DOHH2 (cell line): Measurements from ENCODE around the gene SYNE1.

Experiments used
- H3F3A ChIP-seq: fragments of 200-600 bp; sonication (generic), shearing (Covaris generic); 2 replicates; pipeline ENCODE4 v1.6.0; 2016; ENCODE audit warnings: antibody characterized with exemption, mild to moderate bottlenecking; ENCODE audit not compliant: control insufficient read depth, insufficient read depth
- H3K27ac ChIP-seq: fragments of 200-600 bp; sonication (generic); 2 replicates; pipeline ENCODE4 v1.5.1; 2014; ENCODE audit warnings: low read depth, mild to moderate bottlenecking, low read length, moderate library complexity
- H3K27me3 ChIP-seq: fragments of 200-600 bp; sonication (generic); 2 replicates; pipeline ENCODE4 v1.6.1; 2014; ENCODE audit warnings: mild to moderate bottlenecking, low read length, mixed read lengths; ENCODE audit not compliant: control insufficient read depth
- H3K36me3 ChIP-seq: fragments of 200-600 bp; sonication (generic); 2 replicates; pipeline ENCODE4 v1.6.1; 2014; ENCODE audit warnings: mild to moderate bottlenecking, low read length, moderate library complexity, mixed read lengths; ENCODE audit not compliant: control insufficient read depth
- H3K4me1 ChIP-seq: fragments of 200-600 bp; sonication (generic); 2 replicates; pipeline ENCODE4 v1.6.1; 2014; ENCODE audit warnings: mild to moderate bottlenecking, low read length, mixed read lengths; ENCODE audit not compliant: control insufficient read depth
- H3K4me2 ChIP-seq: fragments of 200-600 bp; sonication (generic); 2 replicates; pipeline ENCODE4 v1.6.0; 2014; ENCODE audit warnings: mild to moderate bottlenecking, low read length, moderate library complexity
- H3K4me3 ChIP-seq: fragments of 200-600 bp; sonication (generic); 2 replicates; pipeline ENCODE4 v1.5.1; 2014; ENCODE audit warnings: mild to moderate bottlenecking, low read length, mixed read lengths
- H3K79me2 ChIP-seq: fragments of 200-600 bp; sonication (generic); 2 replicates; pipeline ENCODE4 v1.6.1; 2014; ENCODE audit warnings: mild to moderate bottlenecking, low read length, mixed read lengths; ENCODE audit not compliant: control insufficient read depth
- H3K9me2 ChIP-seq: fragments of 200-600 bp; sonication (generic); replicated peaks from 2 replicates; pipeline ENCODE4 v1.6.1; 2014; ENCODE audit warnings: mild to moderate bottlenecking, low read length, mixed read lengths; ENCODE audit not compliant: control insufficient read depth
- H3K9me3 ChIP-seq: fragments of 200-600 bp; sonication (generic); 2 replicates; pipeline ENCODE4 v1.6.1; 2014; ENCODE audit warnings: antibody characterized with exemption, low read length, mixed read lengths; ENCODE audit not compliant: control insufficient read depth, insufficient read depth
- H4K20me1 ChIP-seq: fragments of 200-600 bp; sonication (generic); 2 replicates; pipeline ENCODE4 v1.6.0; 2014; ENCODE audit warnings: low read depth, mild to moderate bottlenecking, antibody characterized with exemption, low read length, moderate library complexity; ENCODE audit not compliant: control insufficient read depth, insufficient read depth
- CTCF ChIP-seq: fragments of 200-600 bp; sonication (generic); IDR thresholded peaks from one replicate; pipeline ENCODE4 v1.5.1; 2014; ENCODE audit warnings: antibody characterized with exemption, mild to moderate bottlenecking, low read depth, low read length; ENCODE audit not compliant: poor library complexity, severe bottlenecking
- EZH2phosphoT487 ChIP-seq: fragments of 200-600 bp; sonication (generic); IDR thresholded peaks from 2 replicates; pipeline ENCODE4 v1.6.1; 2017; ENCODE audit warnings: borderline replicate concordance, mild to moderate bottlenecking, antibody characterized with exemption, low read length, moderate library complexity, mixed read lengths

Gene SYNE1

GRCh38 chr6:152089992-152090391 lies 547.2 kb downstream of the SYNE1 start:
- Histone ChIP-seq H3K9me3 (no peaks in the 10 kb centered on the region), H3K27ac (no peak overlapping the region), H4K20me1 (no peaks in the 10 kb centered on the region), H3K4me1 (no peaks in the 10 kb centered on the region), H3K9me2 (no peaks in the 10 kb centered on the region), H3F3A (no peaks in the 10 kb centered on the region), H3K27me3 (0 out of 2 replicates have a peak, but pooled peaks cover 3% of the 10 kb centered on the region), H3K4me3 (no peak overlapping the region), H3K79me2 (no peaks in the 10 kb centered on the region), H3K36me3 (no peaks in the 10 kb centered on the region), H3K4me2 (no peak overlapping the region)
- TF ChIP-seq CTCF (no peak), EZH2phosphoT487 (no peak)

- H3K4me3 ChIP-seq, result no peak overlapping the region
- H3K36me3 ChIP-seq, result no peaks in the 10 kb centered on the region
- H4K20me1 ChIP-seq, result no peaks in the 10 kb centered on the region
- no peaks in the 10 kb centered on the region for H3F3A ChIP-seq
- no peaks in the 10 kb centered on the region for H3K4me1 ChIP-seq
- no peak overlapping the region for H3K4me2 ChIP-seq
- no peak for TF ChIP-seq EZH2phosphoT487
- TF ChIP-seq CTCF, result no peak
- 0 out of 2 replicates have a peak, but pooled peaks cover 3% of the 10 kb centered on the region for H3K27me3 ChIP-seq
- no peaks in the 10 kb centered on the region for H3K9me2 ChIP-seq
- H3K9me3 ChIP-seq, result no peaks in the 10 kb centered on the region
- H3K27ac ChIP-seq, result no peak overlapping the region
- H3K79me2 ChIP-seq, result no peaks in the 10 kb centered on the region
Measured at GRCh38 chr6:152087701-152088100, 549.5 kb downstream of the SYNE1 start.

- no peaks in the 10 kb centered on the region for H3K9me2 ChIP-seq
- H3K27me3 ChIP-seq, result 0 out of 2 replicates have a peak, but pooled peaks cover 3% of the 10 kb centered on the region
- TF ChIP-seq EZH2phosphoT487 (no peak), CTCF (no peak)
- no peak overlapping the region for H3K4me3 ChIP-seq
- no peaks in the 10 kb centered on the region for H3F3A ChIP-seq
- H3K4me2 ChIP-seq, result no peak overlapping the region
- no peaks in the 10 kb centered on the region for H3K79me2 ChIP-seq
- H3K27ac ChIP-seq, result no peak overlapping the region
- no peaks in the 10 kb centered on the region for H3K4me1 ChIP-seq
- no peaks in the 10 kb centered on the region for H4K20me1 ChIP-seq
- H3K9me3 ChIP-seq, result no peaks in the 10 kb centered on the region
- H3K36me3 ChIP-seq, result no peaks in the 10 kb centered on the region
Measured at GRCh38 chr6:152087096-152087495, 550.1 kb downstream of the SYNE1 start.
